Adrenal gland (tissue), 12 donors: ENCODE measurements around the gene SAMD4A. TPM values are rescaled to one million over a fixed set of nuclear protein-coding genes. Genes with fewer than 3 reads are reported as not detected.

Experiments used
- DNase-seq, 7 donors: peaks; one replicate each; pipeline ENCODE4 v3.0.0-alpha.2; 2019 to 2020
- H3K27ac ChIP-seq, 5 donors: fragments of 200-600 bp; sonication (generic) in 4 of 5; 1 replicate in 3 of 5; 2 replicates in 2 of 5; pipeline versions ENCODE4 v1.5.1 to v1.8.0; 2016 to 2020; ENCODE audit warnings: mild to moderate bottlenecking in 1 of 5
- H3K27me3 ChIP-seq: fragments of 200-600 bp; 2 replicates; pipeline ENCODE4 v1.8.0; 2021
- H3K36me3 ChIP-seq, 2 donors: fragments of 200-600 bp; replicated peaks in 1 of 2; 1 replicate in 1 of 2; 2 replicates in 1 of 2; pipeline versions ENCODE4 v1.5.1 to v1.8.0; 2018 to 2022
- H3K4me1 ChIP-seq, 2 donors: fragments of 200-600 bp; replicated peaks in 1 of 2; 1 replicate in 1 of 2; 2 replicates in 1 of 2; pipeline versions ENCODE4 v1.5.1 to v1.8.0; 2018 to 2021
- H3K4me3 ChIP-seq, 4 donors: fragments of 200-600 bp; sonication (generic) in 3 of 4; one replicate each; pipeline ENCODE4 v1.5.1; 2016 to 2018
- H3K9me3 ChIP-seq, 3 donors: fragments of 200-600 bp; sonication (generic) in 1 of 3; replicated peaks in 1 of 3; 1 replicate in 2 of 3; 2 replicates in 1 of 3; pipeline versions ENCODE4 v1.5.1 to v1.8.0; 2016 to 2021
- POLR2A ChIP-seq, 2 donors: fragments of 450-650 bp; IDR thresholded peaks; one replicate each; pipeline ENCODE4 v1.6.1; 2017; ENCODE audit warnings: antibody characterized with exemption in 2 of 2, mild to moderate bottlenecking in 2 of 2, moderate library complexity in 1 of 2
- WGBS, 4 donors: extraction: QIAGEN DNeasy Blood & Tissue Kit in 2 of 4; methylation state at CpG; one replicate each; pipeline versions ENCODE4 v1.1.5 to v1.1.7; 2013 to 2017; 5-methylcytosine and 5-hydroxymethylcytosine counted together
- intact Hi-C, 2 donors: fragments of 100-400 bp; cut with DNase I; formaldehyde crosslinking; loops; one replicate each; pipeline versions ENCODE4 v1.14.1 to v1.15.0; 2022 to 2023
- polyA plus RNA-seq, 3 donors: library from polyadenylated mRNA; stranded (reverse); fragments of 200-250 nt in 2 of 3; fragments of 350-450 nt in 1 of 3; fragmentation: Illumina TruSeq in 1 of 3; extraction: RNeasy Lipid Tissue Mini Kit (QIAGEN cat#74804) in 1 of 3; gene quantifications; one replicate each; pipeline ENCODE4 v1.2.3, GENCODE V29; 2013 to 2014
- total RNA-seq, 9 donors: library from RNA; depleted of rRNA in 4 of 9; stranded (reverse); fragments of >200 nt in 4 of 9; fragments of 120-200 nt in 1 of 9; fragmentation: NEBNext Ultra II Directional in 1 of 9; extraction: Animal tissue kit (Norgen Biotek cat#: 25700) in 1 of 9; gene quantifications; one replicate each; pipeline versions ENCODE4 v1.1.0 to v1.2.4, GENCODE V29; 2013 to 2023
- TF ChIP-seq, protein P1 (sequence below), 6 experiments: fragments of 450-650 bp in 4 of 6; fragments of 200-600 bp in 2 of 6; sonication (generic) in 1 of 6; IDR thresholded peaks; 1 replicate in 5 of 6; 2 replicates in 1 of 6; pipeline versions ENCODE4 v1.5.1 to v1.8.0; 2016 to 2021; ENCODE audit warnings: antibody characterized with exemption in 6 of 6, mild to moderate bottlenecking in 2 of 6, moderate library complexity in 1 of 6
- donor health status: healthy with polysubstance abuse.
- donor health status: Bipolar disorder and iron deficiency.
- donor health status: DM: yes; HTN: yes; CAD: no.
- donor health status: DM: no; HTN: no; CAD: no.
- donor health status: DM: no; HTN: no; CAD: no.
- donor health status: DM: yes; HTN: yes; CAD: no.

The SAMD4A gene
- total and polyA plus RNA-seq, 12 donors, result 2.2 to 13.2 (median 8.3) TPM

- intact Hi-C loops, result no loop called here
- DNase-seq, result peak in 2 of 7 donors; percentile 4 to 39
- WGBS, 4 donors, result 90 to 97% (median 93%) methylated on average over 5 to 6 of the region's 6 CpGs
- Histone ChIP-seq H3K4me3 (no peak overlapping the region), H3K27me3 (no peaks in the 10 kb centered on the region), H3K36me3 (no peaks in the 10 kb centered on the region), H3K9me3 (no peaks in the 10 kb centered on the region), H3K27ac (no peak overlapping the region), H3K4me1 (peaks cover 7 to 22% of the 10 kb centered on the region in 2 donors)
- TF ChIP-seq, protein P1, sequence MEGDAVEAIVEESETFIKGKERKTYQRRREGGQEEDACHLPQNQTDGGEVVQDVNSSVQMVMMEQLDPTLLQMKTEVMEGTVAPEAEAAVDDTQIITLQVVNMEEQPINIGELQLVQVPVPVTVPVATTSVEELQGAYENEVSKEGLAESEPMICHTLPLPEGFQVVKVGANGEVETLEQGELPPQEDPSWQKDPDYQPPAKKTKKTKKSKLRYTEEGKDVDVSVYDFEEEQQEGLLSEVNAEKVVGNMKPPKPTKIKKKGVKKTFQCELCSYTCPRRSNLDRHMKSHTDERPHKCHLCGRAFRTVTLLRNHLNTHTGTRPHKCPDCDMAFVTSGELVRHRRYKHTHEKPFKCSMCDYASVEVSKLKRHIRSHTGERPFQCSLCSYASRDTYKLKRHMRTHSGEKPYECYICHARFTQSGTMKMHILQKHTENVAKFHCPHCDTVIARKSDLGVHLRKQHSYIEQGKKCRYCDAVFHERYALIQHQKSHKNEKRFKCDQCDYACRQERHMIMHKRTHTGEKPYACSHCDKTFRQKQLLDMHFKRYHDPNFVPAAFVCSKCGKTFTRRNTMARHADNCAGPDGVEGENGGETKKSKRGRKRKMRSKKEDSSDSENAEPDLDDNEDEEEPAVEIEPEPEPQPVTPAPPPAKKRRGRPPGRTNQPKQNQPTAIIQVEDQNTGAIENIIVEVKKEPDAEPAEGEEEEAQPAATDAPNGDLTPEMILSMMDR (IDR thresholded peaks at IDR 0.05), result no peak
- TF ChIP-seq POLR2A (IDR thresholded peaks at IDR 0.05), result no peak
Observed at GRCh38 chr14:54784060-54784459, 217.1 kb downstream of the SAMD4A start.

- Histone ChIP-seq H3K9me3 (no peaks in the 10 kb centered on the region), H3K4me1 (peaks cover 7 to 22% of the 10 kb centered on the region in 2 donors), H3K36me3 (no peaks in the 10 kb centered on the region), H3K4me3 (no peak overlapping the region), H3K27ac (peak overlapping the region in 3 of 5 donors; percentile 47 to 54 (median 54)), H3K27me3 (no peaks in the 10 kb centered on the region)
- TF ChIP-seq, protein P1 (IDR thresholded peaks at IDR 0.05), result no peak
- TF ChIP-seq POLR2A (IDR thresholded peaks at IDR 0.05), result no peak
- DNase-seq, result peak; percentile 77 to 92 (median 87)
- WGBS, 4 donors, result 60 to 74% (median 64%) methylated on average over 3 to 4 of the region's 4 CpGs
- intact Hi-C loops, result no loop called here
Observed at GRCh38 chr14:54784657-54785056, 217.7 kb downstream of the SAMD4A start.

DNA sequence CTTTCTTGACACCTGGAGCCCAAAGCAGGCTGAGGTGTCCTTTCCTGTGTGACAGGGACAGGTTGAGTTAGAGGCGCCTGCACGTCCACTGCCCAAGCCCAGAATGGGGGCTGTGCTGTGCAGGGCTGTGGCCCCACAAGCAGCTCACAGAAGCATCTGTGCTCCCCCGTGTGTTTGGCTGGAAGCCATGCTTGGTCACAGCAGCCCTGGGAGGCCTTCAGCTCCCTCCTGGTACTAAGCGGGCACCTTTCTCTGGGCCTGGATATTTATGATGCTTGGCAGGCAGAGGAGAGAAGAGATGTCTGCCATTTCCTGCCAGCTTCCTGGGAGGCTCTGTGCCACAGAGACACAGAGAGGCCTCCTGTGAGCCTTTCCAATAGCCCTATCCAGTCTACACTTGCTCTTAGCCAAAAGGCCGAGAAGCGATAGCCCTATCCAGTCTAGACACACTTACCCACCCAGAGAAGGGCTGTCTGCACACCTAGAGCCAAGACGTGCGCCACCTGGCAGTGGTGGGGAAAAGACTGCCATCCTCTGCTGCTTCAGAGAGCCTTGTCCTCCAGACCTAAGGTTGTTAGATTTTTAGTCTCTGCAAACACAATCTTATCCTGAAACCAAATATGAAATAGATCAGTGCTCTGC lies 218.3 kb downstream of the SAMD4A start:
- TF ChIP-seq POLR2A (IDR thresholded peaks at IDR 0.05), result no peak
- TF ChIP-seq, protein P1 (IDR thresholded peaks at IDR 0.05), result no peak
- no peak overlapping the region for H3K4me3 ChIP-seq
- H3K36me3 ChIP-seq, result no peaks in the 10 kb centered on the region
- 65 to 94% (median 79%) methylated on average over 5 to 8 of the region's 8 CpGs for WGBS, 4 donors
- H3K9me3 ChIP-seq, result no peaks in the 10 kb centered on the region
- H3K27ac ChIP-seq, result peak overlapping the region in 3 of 5 donors; percentile 47 to 54 (median 54)
- H3K4me1 ChIP-seq, result peaks cover 7 to 22% of the 10 kb centered on the region in 2 donors
- no peaks in the 10 kb centered on the region for H3K27me3 ChIP-seq
- intact Hi-C loops, result no loop called here
- peak in 4 of 7 donors; percentile 29 to 53 (median 32) for DNase-seq

GRCh38 chr14:54785778-54786770 lies 219.1 kb downstream of the SAMD4A start:
- Histone ChIP-seq H3K9me3 (no peaks in the 10 kb centered on the region), H3K36me3 (no peaks in the 10 kb centered on the region), H3K27me3 (no peaks in the 10 kb centered on the region), H3K4me1 (peaks cover 7 to 22% of the 10 kb centered on the region in 2 donors), H3K27ac (peak overlapping the region in 1 of 5 donors; percentile 35), H3K4me3 (no peak overlapping the region)
- intact Hi-C loops, result no loop called here
- DNase-seq, result peak in 1 of 7 donors; percentile 33
- TF ChIP-seq, protein P1 (IDR thresholded peaks at IDR 0.05), result no peak
- TF ChIP-seq POLR2A (IDR thresholded peaks at IDR 0.05), result no peak
- 86 to 93% (median 90%) methylated on average over 3 to 5 of the region's 5 CpGs for WGBS, 4 donors
